SK-N-SH treated with all-trans-retinoic acid at 6 μM for 48 hours (cell line): ENCODE measurements around the gene ARPC1B.

Experiments
- BACH2 ChIP-seq: fragments of 250-450 bp; sonication (Bioruptor Pico); IDR thresholded peaks from 2 replicates; pipeline ENCODE4 v1.9.0; 2021; ENCODE audit warnings: mild to moderate bottlenecking, borderline replicate concordance
- CREB5 ChIP-seq: fragments of 250-450 bp; sonication (Bioruptor Pico); IDR thresholded peaks from 2 replicates; pipeline ENCODE4 v1.5.1; 2020; ENCODE audit warnings: low read depth, mild to moderate bottlenecking, moderate library complexity
- GLIS3 ChIP-seq: fragments of 250-450 bp; sonication (Bioruptor Pico); IDR thresholded peaks from 2 replicates; pipeline ENCODE4 v1.5.0; 2020; ENCODE audit warnings: mild to moderate bottlenecking, moderate library complexity
- ISL1 ChIP-seq: fragments of 250-450 bp; sonication (Bioruptor Pico); IDR thresholded peaks from 2 replicates; pipeline ENCODE4 v2.1.2; 2022; ENCODE audit warnings: mild to moderate bottlenecking, moderate library complexity
- OSR1 ChIP-seq: fragments of 250-450 bp; sonication (Bioruptor Pico); IDR thresholded peaks from 2 replicates; pipeline ENCODE4 v1.8.0; 2022; ENCODE audit warnings: moderate library complexity, mild to moderate bottlenecking, inconsistent platforms
- PPARA ChIP-seq: fragments of 250-450 bp; sonication (Bioruptor Pico); IDR thresholded peaks from 2 replicates; pipeline ENCODE4 v1.5.0; 2020; ENCODE audit warnings: mild to moderate bottlenecking, borderline replicate concordance
- RARB ChIP-seq: fragments of 250-450 bp; sonication (Bioruptor Pico); IDR thresholded peaks from 2 replicates; pipeline ENCODE4 v1.8.0; 2021; ENCODE audit warnings: mild to moderate bottlenecking, moderate library complexity
- TCF4 ChIP-seq: fragments of 250-450 bp; sonication (Bioruptor Pico); IDR thresholded peaks from 2 replicates; pipeline ENCODE4 v1.8.0; 2021; ENCODE audit warnings: mild to moderate bottlenecking, moderate library complexity, borderline replicate concordance
- ZFP3 ChIP-seq: fragments of 250-450 bp; sonication (Bioruptor Pico); IDR thresholded peaks from 2 replicates; pipeline ENCODE4 v1.5.0; 2020; ENCODE audit warnings: mild to moderate bottlenecking, moderate library complexity
- ZNF8 ChIP-seq: fragments of 450-650 bp; formaldehyde crosslinking; IDR thresholded peaks from 2 replicates; pipeline ENCODE4 v1.5.0; 2020; ENCODE audit warnings: mild to moderate bottlenecking, moderate library complexity
- TF ChIP-seq, protein P1 (sequence below): fragments of 250-450 bp; sonication (Bioruptor Pico); IDR thresholded peaks from 2 replicates; pipeline ENCODE4 v1.5.0; 2020; ENCODE audit warnings: mild to moderate bottlenecking, moderate library complexity
- TF ChIP-seq, protein P2 (sequence below): fragments of 250-450 bp; sonication (Bioruptor Pico); IDR thresholded peaks from 2 replicates; pipeline ENCODE4 v1.8.0; 2020; ENCODE audit warnings: mild to moderate bottlenecking, moderate library complexity, borderline replicate concordance

DNA sequence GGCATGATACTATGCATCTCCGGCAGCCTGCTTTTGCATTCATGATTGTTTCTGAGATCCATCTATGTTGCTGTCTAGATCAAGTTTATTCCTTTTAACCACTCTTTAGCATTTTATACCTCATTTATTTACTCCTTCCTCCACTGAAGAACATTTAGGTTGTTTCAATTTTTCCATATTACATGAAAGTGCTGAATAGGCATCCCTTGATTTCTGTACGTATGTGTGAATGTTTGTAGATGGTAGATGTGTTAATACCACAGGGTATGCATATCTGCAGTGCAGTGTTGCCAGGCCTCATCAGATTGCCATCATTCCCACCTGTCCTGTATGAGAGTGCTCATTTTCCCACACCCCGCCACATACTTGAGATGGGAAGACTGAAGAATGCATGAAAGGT, 34.9 kb upstream of the ARPC1B start:
- no peak for TF ChIP-seq PPARA (CRISPR knock-in tag)
- TF ChIP-seq, protein P1, sequence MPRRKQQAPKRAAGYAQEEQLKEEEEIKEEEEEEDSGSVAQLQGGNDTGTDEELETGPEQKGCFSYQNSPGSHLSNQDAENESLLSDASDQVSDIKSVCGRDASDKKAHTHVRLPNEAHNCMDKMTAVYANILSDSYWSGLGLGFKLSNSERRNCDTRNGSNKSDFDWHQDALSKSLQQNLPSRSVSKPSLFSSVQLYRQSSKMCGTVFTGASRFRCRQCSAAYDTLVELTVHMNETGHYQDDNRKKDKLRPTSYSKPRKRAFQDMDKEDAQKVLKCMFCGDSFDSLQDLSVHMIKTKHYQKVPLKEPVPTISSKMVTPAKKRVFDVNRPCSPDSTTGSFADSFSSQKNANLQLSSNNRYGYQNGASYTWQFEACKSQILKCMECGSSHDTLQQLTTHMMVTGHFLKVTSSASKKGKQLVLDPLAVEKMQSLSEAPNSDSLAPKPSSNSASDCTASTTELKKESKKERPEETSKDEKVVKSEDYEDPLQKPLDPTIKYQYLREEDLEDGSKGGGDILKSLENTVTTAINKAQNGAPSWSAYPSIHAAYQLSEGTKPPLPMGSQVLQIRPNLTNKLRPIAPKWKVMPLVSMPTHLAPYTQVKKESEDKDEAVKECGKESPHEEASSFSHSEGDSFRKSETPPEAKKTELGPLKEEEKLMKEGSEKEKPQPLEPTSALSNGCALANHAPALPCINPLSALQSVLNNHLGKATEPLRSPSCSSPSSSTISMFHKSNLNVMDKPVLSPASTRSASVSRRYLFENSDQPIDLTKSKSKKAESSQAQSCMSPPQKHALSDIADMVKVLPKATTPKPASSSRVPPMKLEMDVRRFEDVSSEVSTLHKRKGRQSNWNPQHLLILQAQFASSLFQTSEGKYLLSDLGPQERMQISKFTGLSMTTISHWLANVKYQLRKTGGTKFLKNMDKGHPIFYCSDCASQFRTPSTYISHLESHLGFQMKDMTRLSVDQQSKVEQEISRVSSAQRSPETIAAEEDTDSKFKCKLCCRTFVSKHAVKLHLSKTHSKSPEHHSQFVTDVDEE (CRISPR knock-in tag): no peak
- TF ChIP-seq RARB (CRISPR knock-in tag): no peak
- TF ChIP-seq ZFP3: no peak
- no peak for TF ChIP-seq OSR1 (CRISPR knock-in tag)
- TF ChIP-seq, protein P2, sequence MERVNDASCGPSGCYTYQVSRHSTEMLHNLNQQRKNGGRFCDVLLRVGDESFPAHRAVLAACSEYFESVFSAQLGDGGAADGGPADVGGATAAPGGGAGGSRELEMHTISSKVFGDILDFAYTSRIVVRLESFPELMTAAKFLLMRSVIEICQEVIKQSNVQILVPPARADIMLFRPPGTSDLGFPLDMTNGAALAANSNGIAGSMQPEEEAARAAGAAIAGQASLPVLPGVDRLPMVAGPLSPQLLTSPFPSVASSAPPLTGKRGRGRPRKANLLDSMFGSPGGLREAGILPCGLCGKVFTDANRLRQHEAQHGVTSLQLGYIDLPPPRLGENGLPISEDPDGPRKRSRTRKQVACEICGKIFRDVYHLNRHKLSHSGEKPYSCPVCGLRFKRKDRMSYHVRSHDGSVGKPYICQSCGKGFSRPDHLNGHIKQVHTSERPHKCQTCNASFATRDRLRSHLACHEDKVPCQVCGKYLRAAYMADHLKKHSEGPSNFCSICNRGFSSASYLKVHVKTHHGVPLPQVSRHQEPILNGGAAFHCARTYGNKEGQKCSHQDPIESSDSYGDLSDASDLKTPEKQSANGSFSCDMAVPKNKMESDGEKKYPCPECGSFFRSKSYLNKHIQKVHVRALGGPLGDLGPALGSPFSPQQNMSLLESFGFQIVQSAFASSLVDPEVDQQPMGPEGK (CRISPR knock-in tag): no peak
- no peak for TF ChIP-seq GLIS3 (CRISPR knock-in tag)
- no peak for TF ChIP-seq ISL1 (CRISPR knock-in tag)
- TF ChIP-seq CREB5 (CRISPR knock-in tag): no peak
- no peak for TF ChIP-seq ZNF8 (CRISPR knock-in tag)
- no peak for TF ChIP-seq BACH2 (CRISPR knock-in tag)
- TF ChIP-seq TCF4 (CRISPR knock-in tag): no peak
